GM19240 (cell line): Measurements from ENCODE around the gene GLOD4.
A peak's percentile ranks its signal among the peaks of the same experiment; 100 is the strongest.
"Not testable (repeated sequence)": the region's sequence is repeated elsewhere in the genome, so short reads cannot be mapped to it uniquely, and the experiment has no call there.

Experiments used
- DNase-seq: peaks from one replicate; pipeline ENCODE4 v3.0.0; 2011; ENCODE audit warnings: low spot score; ENCODE audit not compliant: insufficient read length

GLOD4 gene, protein sequence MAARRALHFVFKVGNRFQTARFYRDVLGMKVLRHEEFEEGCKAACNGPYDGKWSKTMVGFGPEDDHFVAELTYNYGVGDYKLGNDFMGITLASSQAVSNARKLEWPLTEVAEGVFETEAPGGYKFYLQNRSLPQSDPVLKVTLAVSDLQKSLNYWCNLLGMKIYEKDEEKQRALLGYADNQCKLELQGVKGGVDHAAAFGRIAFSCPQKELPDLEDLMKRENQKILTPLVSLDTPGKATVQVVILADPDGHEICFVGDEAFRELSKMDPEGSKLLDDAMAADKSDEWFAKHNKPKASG

DNA sequence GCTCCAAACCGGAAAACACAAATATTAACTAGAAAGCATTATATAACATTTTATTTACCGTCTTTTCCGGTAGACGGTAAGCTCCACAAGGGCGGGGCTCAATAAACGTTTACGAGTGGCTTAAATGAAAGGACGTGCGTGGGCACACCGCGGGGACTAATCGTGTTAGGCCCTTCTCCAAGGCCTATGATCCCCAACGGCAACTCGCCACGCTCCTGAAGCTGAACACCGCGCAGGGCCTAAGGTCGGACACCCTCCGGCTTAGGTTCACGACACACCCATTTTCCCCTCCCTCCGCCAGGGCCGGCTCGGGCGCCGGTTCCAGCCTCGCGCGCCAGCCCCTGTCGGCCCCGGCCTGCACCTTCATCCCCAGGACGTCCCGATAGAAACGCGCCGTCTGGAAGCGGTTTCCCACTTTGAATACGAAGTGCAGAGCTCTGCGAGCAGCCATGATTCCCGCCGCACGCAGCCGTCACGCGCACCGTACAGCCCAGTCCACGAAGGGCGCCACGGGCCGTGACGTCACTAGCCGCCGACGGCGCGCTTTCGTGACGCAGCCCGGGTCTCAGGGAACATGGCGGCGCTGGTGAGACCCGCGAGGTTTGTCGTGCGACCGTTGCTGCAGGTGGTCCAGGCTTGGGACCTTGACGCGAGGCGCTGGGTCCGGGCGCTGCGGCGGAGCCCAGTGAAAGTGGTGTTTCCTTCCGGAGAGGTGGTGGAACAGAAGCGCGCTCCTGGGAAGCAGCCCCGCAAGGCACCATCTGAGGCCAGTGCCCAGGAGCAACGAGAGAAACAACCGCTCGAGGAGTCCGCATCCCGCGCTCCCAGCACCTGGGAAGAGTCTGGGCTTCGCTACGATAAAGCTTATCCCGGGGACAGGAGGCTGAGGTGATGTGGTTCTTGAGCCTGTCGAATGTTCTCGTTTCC lies at the start of gene GLOD4, which contains the start of gene MRM3:
GLOD4 (minus strand) TSS at position 476 of the 927 bp plus-strand sequence; CDS start at position 451, 25 bp downstream.
MRM3 (plus strand) TSS at position 549 of the 927 bp plus-strand sequence; CDS start at position 575, 26 bp downstream.
- DNase-seq: peak; percentile 92

DNA sequence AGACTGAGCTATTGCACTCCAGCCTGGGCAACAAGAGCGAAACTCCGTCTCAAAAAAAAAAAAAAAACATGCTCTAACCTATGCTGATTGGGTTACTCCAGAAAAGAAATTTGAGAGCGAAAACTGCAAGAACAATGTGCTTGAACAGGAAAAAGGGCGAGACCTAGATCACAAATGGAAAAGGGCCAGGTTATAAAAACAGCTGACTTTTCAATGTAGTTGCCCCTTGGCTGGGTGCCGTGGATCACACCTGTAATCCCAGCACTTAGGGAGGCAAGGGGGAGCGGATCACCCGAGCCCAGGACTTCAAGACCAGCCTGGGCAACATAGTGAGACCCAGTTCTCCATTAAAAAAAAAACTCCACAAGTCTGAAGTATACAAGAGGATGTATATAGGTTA lies 48.9 kb upstream of the GLOD4 start:
- DNase-seq: no peak

DNA sequence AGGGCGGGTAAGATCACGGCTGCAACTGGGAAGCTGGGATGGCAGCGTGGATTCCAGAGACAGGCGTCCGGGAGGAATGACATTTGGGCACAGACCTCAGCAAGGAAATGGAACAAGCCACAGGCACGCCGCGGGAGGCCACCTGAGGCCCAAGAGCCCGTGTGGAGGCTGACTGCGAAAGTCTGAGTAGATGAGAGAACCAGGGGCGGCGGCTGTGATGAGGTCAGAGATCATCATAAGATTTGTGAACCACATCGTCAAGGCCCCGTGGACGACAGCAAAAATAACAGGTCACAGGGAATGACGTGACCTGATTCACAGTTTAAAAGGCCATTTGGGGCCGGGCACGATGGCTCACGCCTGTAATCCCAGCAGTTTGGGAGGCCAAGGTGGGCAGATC lies 48.3 kb upstream of the GLOD4 start:
- no peak for DNase-seq

DNA sequence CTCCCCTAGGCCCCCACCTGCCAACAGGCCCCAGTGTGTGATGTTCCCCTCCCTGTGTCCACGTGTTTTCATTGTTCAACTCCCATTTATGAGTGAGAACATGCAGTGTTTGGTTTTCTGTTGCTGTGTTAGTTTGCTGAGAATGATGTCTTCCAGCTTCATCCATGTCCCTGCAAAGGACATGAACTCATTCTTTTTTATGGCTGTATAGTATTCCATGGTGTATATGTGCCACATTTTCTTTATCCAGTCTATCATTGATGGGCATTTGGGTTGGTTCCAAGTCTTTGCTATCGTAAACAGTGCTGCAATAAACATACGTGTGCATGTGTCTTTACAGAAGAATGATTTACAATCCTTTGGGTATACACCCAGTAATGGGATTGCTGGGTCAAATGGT lies 47.5 kb upstream of the GLOD4 start:
- DNase-seq: not testable (repeated sequence)

DNA sequence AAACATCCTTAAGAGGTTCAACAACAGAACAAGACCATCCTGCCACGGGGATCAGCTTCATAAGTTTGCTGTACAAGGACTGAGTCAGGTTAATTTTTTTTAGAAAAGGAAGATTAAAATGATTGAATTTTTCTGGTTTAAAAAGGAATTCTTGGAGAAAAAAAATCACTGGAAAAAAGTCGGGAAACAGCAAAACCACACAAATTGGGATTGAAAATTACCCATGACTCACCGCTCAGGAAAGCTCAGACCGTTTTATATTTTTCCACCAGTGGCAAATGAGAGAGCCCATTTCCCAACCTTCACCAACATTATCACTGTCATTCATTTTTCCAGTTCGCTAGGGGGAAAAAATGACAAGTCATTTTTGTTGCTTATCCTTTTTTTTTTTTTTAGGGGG lies 46.7 kb upstream of the GLOD4 start:
- DNase-seq: no peak

DNA sequence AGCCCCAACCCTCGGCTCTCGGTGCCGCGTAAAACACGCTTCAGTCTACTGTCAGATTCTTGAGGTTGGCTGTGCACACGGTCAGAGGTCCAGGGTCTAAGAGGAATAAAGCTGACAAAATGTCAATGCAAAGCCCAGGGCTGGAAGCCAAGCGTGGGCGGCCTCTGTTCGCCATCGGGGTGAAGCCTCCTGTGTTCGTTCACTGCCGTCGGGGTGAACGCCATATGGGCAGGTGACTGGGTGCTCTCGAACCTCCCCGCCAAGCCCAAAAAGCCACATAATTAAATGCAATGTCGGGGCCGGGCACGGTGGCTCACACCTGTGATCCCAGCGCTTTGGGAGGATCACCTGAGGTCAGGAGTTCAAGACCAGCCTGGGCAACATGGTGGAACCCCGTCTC lies 44.7 kb upstream of the GLOD4 start:
- DNase-seq: no peak

DNA sequence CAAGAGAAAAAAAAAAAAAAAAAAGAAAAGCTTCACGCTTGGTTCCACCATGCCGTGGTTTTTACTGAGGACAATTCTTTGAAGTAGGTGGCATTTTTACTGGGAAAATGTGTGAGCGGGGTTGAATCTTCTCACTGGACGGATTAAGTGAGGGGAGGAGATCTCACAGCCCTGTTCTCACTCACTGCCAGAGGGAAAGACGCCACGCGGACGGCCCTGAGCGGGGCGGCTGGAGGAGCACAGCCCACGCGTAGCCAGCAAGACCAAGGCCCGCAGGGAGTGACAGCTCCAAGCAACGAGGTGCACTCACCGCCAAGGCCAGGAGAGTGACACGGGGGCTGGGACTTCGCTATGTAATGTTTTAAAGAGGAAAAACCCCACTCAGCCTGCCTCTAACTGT lies 43.1 kb upstream of the GLOD4 start:
- DNase-seq: no peak

DNA sequence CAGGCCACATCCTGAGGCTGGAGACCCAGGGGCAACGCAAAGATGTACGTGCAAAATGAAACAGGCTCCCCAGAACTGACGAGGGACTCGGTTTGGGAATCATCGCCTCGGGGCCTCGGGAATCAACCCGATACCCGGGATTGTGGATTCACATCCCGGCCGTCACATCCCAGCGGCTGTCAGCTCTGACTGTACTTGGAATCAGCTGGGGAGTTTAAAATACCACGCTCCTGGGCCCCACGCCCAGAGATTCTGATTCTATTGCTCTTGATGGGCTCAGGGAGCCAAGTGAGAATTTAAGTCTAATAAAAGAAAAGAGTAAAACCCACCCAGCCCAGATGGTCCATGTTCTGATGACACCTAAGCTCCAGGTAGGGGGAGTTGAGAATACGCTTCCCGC lies 42.3 kb upstream of the GLOD4 start:
- DNase-seq: no peak

DNA sequence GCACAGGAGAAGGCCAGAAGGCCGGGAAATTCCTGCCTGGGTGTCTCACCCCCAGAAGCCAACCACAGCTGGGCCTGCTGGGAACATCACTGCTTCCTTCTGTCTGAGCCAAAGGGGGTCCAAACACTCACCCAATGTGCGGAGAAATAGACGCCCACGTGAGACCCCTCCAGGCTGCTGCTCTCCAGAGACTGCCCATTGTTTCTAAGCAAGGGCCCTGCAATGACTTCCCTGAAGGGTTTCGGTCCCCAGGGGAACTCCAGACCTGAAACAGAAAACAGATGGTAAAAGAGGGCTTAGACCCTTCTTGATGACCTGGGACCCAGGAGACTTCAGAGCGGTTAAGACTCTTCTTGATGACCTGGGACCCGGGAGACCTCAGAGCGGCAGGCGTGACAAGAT lies 41.4 kb upstream of the GLOD4 start:
- DNase-seq: no peak

DNA sequence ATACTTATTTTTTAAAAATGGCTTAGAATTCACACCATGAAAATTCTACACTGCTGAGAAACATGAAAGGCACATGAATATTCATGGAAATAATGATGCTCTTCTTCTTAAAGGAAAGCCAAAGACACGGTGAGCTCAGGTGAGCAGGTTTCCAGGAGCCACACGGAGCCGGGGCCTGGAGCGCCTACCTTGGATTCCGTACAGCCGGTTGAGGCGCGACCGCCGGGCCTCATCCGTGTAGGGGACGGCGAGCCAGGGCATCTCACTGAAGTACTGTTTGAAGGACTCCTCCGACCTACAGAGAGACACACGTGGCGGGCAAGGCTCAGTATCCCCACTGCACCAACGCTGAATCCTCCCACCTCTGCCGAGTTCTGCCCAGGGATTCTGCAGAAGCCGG lies 37.2 kb upstream of the GLOD4 start:
- DNase-seq: no peak

DNA sequence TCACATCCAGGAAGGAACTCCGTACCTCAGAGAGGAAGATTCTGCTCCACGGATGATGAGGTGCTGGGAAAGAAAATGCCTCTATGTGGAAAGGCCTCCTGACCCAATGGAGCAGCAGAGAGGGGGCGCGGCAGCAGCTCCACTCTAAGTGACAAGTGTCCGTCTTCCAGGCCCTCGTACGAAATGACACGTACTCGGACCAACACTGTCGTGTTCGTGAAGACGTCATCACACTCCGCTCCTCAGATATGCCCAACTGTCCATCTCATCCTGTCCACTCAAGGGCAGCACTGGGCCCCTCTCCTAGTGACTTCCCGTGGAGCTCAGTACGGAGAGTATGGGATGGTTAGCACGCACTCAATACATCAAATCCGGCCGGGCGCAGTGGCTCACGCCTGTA lies 32.3 kb upstream of the GLOD4 start:
- no peak for DNase-seq

DNA sequence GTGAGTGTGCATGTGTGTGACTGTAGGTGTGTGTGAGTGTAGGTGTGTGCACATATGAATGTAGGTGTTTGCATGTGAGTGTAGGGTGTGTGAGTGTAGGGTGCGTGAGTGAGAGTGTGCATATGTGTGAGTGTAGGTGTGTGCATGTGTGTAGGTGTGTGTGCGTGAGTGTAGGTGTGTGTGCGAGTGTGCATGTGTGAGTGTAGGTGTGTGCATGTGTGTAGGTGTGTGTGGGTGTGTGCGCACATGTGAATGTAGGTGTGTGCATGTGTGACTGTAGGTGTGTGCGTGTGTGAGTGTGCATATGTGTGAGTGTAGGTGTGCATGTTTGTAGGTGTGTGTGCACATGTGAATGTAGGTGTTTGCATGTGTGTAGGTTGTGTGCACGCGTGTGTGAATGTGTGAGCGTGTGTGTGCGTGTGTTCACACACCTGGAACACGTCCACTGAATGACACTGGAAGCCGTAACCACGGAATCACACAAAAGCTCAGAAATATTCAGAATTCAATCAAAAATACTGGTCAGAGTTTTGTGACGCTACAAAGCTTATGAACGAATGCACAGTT lies 30.6 kb upstream of the GLOD4 start:
- DNase-seq: no peak

DNA sequence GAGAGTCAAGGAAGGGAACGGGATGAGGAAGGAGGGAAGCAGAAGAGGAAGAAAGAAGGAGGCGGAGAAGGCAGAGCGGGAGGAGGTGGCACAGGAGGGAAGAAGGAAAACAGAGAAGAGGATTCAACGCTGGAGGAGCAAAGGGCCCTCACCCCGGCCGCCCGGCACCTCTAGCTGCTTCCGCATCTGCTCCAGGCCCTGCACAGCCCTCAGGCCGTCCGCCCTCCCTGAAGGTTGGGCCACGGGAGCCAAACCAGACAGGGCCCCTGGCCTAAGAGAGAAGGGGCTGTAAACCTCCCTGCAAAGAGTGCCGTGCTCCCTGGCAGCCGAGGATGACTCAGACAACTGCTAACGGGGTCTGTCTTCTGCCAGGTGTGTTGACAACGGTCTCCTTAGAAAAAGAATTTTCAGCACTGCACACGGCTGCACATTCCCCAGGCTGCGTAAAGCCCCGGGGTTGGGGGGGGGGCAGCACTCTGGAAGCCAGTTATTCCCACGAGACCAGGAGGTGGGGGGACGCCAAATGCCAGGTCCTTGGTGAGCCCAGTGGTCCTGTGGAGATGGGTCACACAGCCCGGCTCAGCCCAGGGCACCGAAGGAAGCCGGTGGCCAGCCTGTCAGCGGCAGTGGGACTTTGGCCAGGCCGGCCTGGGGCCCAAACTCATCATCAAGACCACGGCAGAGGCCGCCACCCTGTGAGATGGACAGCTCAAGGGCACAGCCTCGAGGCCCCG lies 29.1 kb upstream of the GLOD4 start:
- DNase-seq: no peak

DNA sequence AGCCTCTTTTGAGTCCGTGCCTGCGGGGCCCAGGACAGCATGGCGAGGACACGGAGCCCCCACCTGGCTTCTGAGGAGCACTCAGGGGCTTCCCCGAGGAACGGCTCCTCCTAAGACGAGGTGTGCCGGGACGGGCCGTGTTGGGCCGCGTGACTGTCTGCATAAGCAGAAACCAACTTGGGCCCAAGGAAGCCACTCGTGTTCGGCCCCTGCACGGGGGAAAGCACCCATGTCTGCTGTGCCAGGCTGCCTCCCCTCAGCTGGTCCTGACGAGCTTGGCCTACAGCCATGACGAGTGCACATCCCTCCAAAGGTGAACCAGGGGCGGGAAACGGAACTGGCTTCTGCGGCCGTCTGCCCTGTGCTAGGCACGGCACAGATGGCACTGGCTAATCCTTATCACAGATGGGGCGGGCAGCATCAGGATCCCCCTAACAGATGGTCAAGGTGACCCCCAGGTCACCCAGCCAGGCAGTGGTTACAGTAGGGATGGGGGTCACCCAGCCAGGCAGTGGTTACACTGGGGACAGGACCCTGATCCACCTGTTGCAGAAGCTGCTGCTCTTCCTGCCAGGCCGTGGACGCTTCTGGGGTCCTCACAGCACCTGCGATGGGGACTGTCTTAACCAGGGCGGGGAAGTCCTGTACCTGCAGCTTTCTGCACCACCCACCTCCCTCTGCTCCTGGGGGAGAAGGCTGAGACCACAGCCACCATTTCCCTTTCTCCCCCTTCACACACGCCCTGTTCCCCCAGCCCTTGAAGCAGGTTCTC lies 25.6 kb upstream of the GLOD4 start:
- no peak for DNase-seq

DNA sequence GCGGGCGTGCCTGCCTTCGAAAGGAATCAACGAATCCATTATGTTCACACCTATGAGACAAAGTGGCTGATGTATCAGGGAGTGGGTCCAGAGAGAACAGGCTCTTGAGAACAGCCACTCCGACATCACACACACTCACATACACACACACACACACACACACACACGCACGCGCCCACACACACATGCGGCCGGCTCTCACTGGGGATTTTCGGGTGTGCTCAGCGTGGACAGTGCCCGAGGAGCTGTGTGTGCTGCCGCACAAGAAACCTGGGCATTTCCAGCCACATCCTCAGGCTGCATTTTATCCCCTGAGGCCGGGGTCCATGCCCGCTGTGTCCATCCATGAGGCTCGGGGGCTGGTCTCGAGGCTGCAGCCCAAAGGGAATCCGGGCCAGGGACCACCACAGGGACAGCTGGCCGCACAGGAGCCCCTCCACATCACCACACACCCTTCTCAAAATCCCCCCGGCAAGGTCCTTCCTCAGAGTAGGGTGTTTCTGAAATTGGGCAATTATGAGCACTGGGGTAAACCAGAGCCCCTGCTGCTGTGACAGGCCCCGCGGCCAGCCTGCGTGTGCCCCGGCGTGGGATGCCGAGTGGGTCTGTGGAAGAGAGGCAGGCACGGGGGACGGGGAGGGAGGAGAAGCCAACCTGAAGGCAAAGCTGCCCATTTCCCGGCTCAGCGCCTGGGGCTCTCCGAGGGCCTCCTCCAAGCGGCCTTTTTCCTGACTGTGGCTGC lies 24.9 kb upstream of the GLOD4 start:
- DNase-seq: no peak

DNA sequence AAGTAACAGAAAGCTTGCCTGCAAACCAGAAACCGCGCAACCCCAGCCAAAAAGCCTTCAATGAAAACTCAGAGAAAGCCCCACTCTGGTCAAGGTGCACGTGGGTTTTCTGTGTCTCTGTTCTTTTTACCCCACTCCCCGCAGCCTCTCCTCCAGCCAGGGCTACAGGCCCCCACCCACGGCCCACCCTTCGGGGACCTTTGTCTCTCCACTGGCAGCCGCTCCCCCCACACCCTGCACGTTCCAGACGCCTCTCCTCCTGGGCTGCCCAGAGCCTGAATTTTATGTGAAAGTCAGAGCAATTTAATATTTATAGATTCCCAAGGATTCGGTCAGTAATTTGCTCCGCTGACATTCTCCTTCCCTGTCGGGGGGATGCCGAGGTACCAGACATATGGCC lies 24.3 kb upstream of the GLOD4 start:
- no peak for DNase-seq

DNA sequence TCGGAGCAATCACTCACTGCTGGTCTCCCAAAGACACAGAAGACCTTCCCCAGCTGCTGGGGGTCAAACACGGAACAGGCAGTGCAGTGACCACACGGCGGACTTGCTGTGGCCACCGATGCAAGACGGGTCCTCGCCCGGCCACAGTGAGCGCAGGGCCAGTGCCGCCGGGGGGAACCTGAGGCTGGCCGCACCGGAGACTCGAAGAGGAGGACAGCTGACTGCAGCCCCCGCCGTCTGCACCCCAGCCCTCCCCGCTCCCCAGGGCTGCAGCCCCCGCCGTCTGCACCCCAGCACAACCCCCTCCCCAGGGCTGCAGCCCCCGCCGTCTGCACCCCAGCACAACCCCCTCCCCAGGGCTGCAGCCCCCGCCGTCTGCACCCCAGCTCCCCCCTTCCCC lies 23.8 kb upstream of the GLOD4 start:
- not testable (repeated sequence) for DNase-seq

DNA sequence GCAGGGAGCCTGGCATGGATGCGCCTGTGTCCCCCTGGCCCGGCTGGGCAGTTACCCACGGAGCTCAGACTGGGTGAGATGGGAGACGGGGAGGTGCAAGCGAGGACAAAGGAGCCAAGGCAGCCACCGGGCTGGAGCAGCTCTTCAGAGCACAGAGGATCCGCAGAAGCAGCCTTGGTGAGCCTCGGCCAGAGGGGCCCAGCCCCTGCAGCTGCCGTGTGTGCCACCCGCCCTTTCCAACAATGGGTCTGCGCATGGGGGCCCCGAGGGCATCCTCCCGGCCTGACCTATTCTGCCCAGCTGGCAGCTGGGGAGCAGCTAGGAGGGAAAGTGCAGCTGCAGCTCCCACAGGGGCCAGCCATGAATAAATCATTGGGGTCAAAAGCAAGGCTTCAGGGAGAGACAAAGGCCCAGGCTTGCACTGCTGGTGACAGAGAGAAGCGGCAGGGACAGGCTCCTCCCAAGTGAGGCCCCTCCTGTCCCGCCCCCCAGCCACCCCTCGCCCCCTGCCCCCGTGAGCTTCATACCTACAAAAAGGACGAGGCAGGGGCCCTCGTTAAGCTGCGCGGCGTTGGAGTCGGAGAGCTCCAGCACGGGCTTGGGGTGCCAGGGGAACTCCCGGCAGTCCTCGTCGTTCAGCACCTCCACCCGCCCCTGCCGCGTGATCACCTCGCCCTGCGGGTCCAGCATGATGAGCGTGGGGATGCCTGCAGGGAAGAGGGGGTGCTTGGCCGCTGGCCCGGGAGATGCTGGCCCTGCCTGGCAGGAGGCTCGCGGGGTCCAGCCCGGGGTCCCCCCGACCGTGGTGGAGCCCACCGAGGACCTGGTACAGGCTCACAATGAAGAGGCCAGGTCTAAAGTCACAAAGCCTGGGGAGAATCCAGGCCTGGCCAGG lies 22.7 kb upstream of the GLOD4 start:
- DNase-seq: no peak
